Astrocyte (in vitro differentiated cells and primary cell): ENCODE results near the gene C4orf51. TPM values are rescaled to one million over a fixed set of nuclear protein-coding genes. Genes with fewer than 3 reads are reported as not detected.

Experiments used
- DNase-seq: peaks from one replicate; pipeline ENCODE4 v3.0.0-alpha.2; 2010; ENCODE audit warnings: low read depth
- FAIRE-seq: peaks from 2 replicates; lab custom pipeline; 2011; peaks lifted over from hg19 to GRCh38; lab: Jason Lieb, UNC
- H2AFZ ChIP-seq: 2 replicates; pipeline ENCODE4 v1.6.0; 2012; ENCODE audit warnings: low read depth, low read length, inconsistent platforms
- H3K27ac ChIP-seq: 2 replicates; pipeline ENCODE4 v1.5.1; 2011; ENCODE audit warnings: low read depth, low read length, inconsistent platforms
- H3K27me3 ChIP-seq: 2 replicates; pipeline ENCODE4 v1.6.0; 2011; ENCODE audit warnings: low read length, inconsistent platforms; ENCODE audit not compliant: insufficient read depth
- H3K36me3 ChIP-seq: 2 replicates; pipeline ENCODE4 v1.5.1; 2011; ENCODE audit warnings: low read length, inconsistent platforms; ENCODE audit not compliant: insufficient read depth
- H3K4me1 ChIP-seq: 2 replicates; pipeline ENCODE4 v1.5.1; 2011; ENCODE audit warnings: low read length, inconsistent platforms; ENCODE audit not compliant: insufficient read depth
- H3K4me2 ChIP-seq: 2 replicates; pipeline ENCODE4 v1.6.0; 2012; ENCODE audit warnings: low read length, inconsistent platforms
- H3K4me3 ChIP-seq: 2 replicates; pipeline ENCODE4 v1.5.1; 2011; ENCODE audit warnings: low read depth, mild to moderate bottlenecking, low read length, inconsistent platforms; ENCODE audit not compliant: insufficient read depth
- H3K79me2 ChIP-seq: 2 replicates; pipeline ENCODE4 v1.6.0; 2012; ENCODE audit warnings: mild to moderate bottlenecking, low read length, inconsistent platforms; ENCODE audit not compliant: insufficient read depth
- H3K9ac ChIP-seq: 2 replicates; pipeline ENCODE4 v1.6.0; 2012; ENCODE audit warnings: mild to moderate bottlenecking, low read length, inconsistent platforms
- H3K9me3 ChIP-seq: 2 replicates; pipeline ENCODE4 v1.5.1; 2012; ENCODE audit warnings: low read depth, mild to moderate bottlenecking, low read length, inconsistent platforms; ENCODE audit not compliant: insufficient read depth
- H4K20me1 ChIP-seq: 2 replicates; pipeline ENCODE4 v1.6.0; 2012; ENCODE audit warnings: low read length, inconsistent platforms; ENCODE audit not compliant: insufficient read depth
- H3K27ac Mint-ChIP-seq: one replicate; pipeline ENCODE4 v1.8.0; 2021; ENCODE audit warnings: mild to moderate bottlenecking, mixed read lengths; ENCODE audit not compliant: unreplicated experiment
- H3K27me3 Mint-ChIP-seq: one replicate; pipeline ENCODE4 v1.8.0; 2021; ENCODE audit warnings: low read depth, mixed read lengths; ENCODE audit not compliant: unreplicated experiment
- H3K36me3 Mint-ChIP-seq: one replicate; pipeline ENCODE4 v1.8.0; 2021; ENCODE audit warnings: low read depth, mixed read lengths; ENCODE audit not compliant: unreplicated experiment
- H3K4me1 Mint-ChIP-seq: one replicate; pipeline ENCODE4 v1.8.0; 2021; ENCODE audit warnings: low read depth, mixed read lengths; ENCODE audit not compliant: unreplicated experiment
- H3K4me3 Mint-ChIP-seq: one replicate; pipeline ENCODE4 v1.8.0; 2021; ENCODE audit warnings: mild to moderate bottlenecking, moderate library complexity, mixed read lengths; ENCODE audit not compliant: unreplicated experiment
- H3K9me3 Mint-ChIP-seq: one replicate; pipeline ENCODE4 v1.8.0; 2021; ENCODE audit warnings: mild to moderate bottlenecking, mixed read lengths; ENCODE audit not compliant: unreplicated experiment
- CTCF ChIP-seq: IDR thresholded peaks from 2 replicates; pipeline ENCODE4 v1.5.1; 2011; ENCODE audit warnings: low read depth, mild to moderate bottlenecking, inconsistent platforms, low read length, moderate library complexity; ENCODE audit not compliant: insufficient read depth
- EZH2 ChIP-seq: IDR thresholded peaks from 2 replicates; pipeline ENCODE4 v1.6.1; 2012; ENCODE audit warnings: mild to moderate bottlenecking, low read length, inconsistent platforms; ENCODE audit not compliant: insufficient read depth
- total RNA-seq: library from RNA; stranded (reverse); gene quantifications from 2 replicates; pipeline ENCODE4 v1.2.1, GENCODE V29; 2021

Gene C4orf51
- total RNA-seq, 1 donor from 2014 or later = not detected

GRCh38 chr4:145716200-145716599 is 36.3 kb downstream of the C4orf51 start:
- Histone ChIP-seq H3K4me2 (no peak overlapping the region), H3K27ac (no peak overlapping the region), H3K79me2 (no peaks in the 10 kb centered on the region), H4K20me1 (no peaks in the 10 kb centered on the region), H3K4me1 (no peaks in the 10 kb centered on the region), H3K9me3 (no peaks in the 10 kb centered on the region), H2AFZ (no peak overlapping the region), H3K36me3 (no peaks in the 10 kb centered on the region), H3K4me3 (no peak overlapping the region), H3K27me3 (no peaks in the 10 kb centered on the region), H3K9ac (no peak overlapping the region)
- TF ChIP-seq CTCF = no peak
- no peak for TF ChIP-seq EZH2
- no peaks in the 10 kb centered on the region for H3K9me3 Mint-ChIP-seq
- H3K27me3 Mint-ChIP-seq = no peaks in the 10 kb centered on the region
- peaks cover 3% of the 10 kb centered on the region for H3K36me3 Mint-ChIP-seq
- peaks cover 9% of the 10 kb centered on the region for H3K4me1 Mint-ChIP-seq
- FAIRE-seq (no peak), DNase-seq (peak; percentile 10)
- H3K27ac Mint-ChIP-seq = no peak overlapping the region
- H3K4me3 Mint-ChIP-seq = no peak overlapping the region

- Mint-ChIP-seq H3K36me3 (no peaks in the 10 kb centered on the region), H3K27me3 (no peaks in the 10 kb centered on the region), H3K27ac (peak overlapping the region; percentile 49), H3K4me1 (peaks cover 9% of the 10 kb centered on the region), H3K4me3 (no peak overlapping the region), H3K9me3 (no peaks in the 10 kb centered on the region)
- Histone ChIP-seq H4K20me1 (no peaks in the 10 kb centered on the region), H3K9me3 (no peaks in the 10 kb centered on the region), H2AFZ (no peak overlapping the region), H3K27ac (no peak overlapping the region), H3K4me2 (no peak overlapping the region), H3K4me1 (no peaks in the 10 kb centered on the region), H3K27me3 (no peaks in the 10 kb centered on the region), H3K36me3 (no peaks in the 10 kb centered on the region), H3K9ac (no peak overlapping the region), H3K4me3 (no peak overlapping the region), H3K79me2 (no peaks in the 10 kb centered on the region)
- DNase-seq (no peak), FAIRE-seq (peak; percentile 13)
- no peak for TF ChIP-seq CTCF
- no peak for TF ChIP-seq EZH2
Observed at GRCh38 chr4:145716661-145717200, 36.8 kb downstream of the C4orf51 start.
